Esophagus muscularis mucosa (tissue), 4 donors: ENCODE results near the gene RPSA.

Experiments used
- EP300 ChIP-seq: sonication (generic); formaldehyde crosslinking; IDR thresholded peaks from one replicate; pipeline ENCODE4 v1.6.1; 2017; ENCODE audit warnings: antibody characterized with exemption
- POLR2A ChIP-seq: fragments of 450-650 bp; IDR thresholded peaks from one replicate; pipeline ENCODE4 v1.6.1; 2017; ENCODE audit warnings: antibody characterized with exemption, moderate library complexity, mild to moderate bottlenecking, low read depth
- TF ChIP-seq, protein P1 (sequence below), 3 experiments: fragments of 200-600 bp in 2 of 3; fragments of 450-650 bp in 1 of 3; sonication (generic) in 2 of 3; IDR thresholded peaks; one replicate each; pipeline ENCODE4 v1.5.1; 2017 to 2019; ENCODE audit warnings: antibody characterized with exemption in 3 of 3, mild to moderate bottlenecking in 2 of 3, moderate library complexity in 1 of 3

GRCh38 chr3:39378088-39378487, 28.4 kb upstream of the RPSA start:
- TF ChIP-seq, protein P1, sequence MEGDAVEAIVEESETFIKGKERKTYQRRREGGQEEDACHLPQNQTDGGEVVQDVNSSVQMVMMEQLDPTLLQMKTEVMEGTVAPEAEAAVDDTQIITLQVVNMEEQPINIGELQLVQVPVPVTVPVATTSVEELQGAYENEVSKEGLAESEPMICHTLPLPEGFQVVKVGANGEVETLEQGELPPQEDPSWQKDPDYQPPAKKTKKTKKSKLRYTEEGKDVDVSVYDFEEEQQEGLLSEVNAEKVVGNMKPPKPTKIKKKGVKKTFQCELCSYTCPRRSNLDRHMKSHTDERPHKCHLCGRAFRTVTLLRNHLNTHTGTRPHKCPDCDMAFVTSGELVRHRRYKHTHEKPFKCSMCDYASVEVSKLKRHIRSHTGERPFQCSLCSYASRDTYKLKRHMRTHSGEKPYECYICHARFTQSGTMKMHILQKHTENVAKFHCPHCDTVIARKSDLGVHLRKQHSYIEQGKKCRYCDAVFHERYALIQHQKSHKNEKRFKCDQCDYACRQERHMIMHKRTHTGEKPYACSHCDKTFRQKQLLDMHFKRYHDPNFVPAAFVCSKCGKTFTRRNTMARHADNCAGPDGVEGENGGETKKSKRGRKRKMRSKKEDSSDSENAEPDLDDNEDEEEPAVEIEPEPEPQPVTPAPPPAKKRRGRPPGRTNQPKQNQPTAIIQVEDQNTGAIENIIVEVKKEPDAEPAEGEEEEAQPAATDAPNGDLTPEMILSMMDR (IDR thresholded peaks at IDR 0.05): peak in 2 of 3 experiments; percentile 8 to 45
- TF ChIP-seq POLR2A (no peak), EP300 (no peak)
